Thymus (tissue), 14 donors: ENCODE results near the gene CITED4. TPM values are rescaled to one million over a fixed set of nuclear protein-coding genes. Genes with fewer than 3 reads are reported as not detected.

ENCODE experiments used
- DNase-seq, 9 donors: peaks; one replicate each; pipeline ENCODE4 v3.0.0-alpha.2; 2013; ENCODE audit warnings: low spot score in 9 of 9, low read depth in 6 of 9, missing footprints in 1 of 9
- H3K27ac ChIP-seq, 2 donors: one replicate each; pipeline ENCODE4 v1.5.1; 2013; ENCODE audit warnings: control low read depth in 1 of 2, low read depth in 1 of 2, low read length in 1 of 2, mild to moderate bottlenecking in 1 of 2, moderate library complexity in 1 of 2
- H3K27me3 ChIP-seq, 2 donors: one replicate each; pipeline ENCODE4 v1.5.1; 2013; ENCODE audit warnings: low read length in 1 of 2; ENCODE audit not compliant: control insufficient read depth in 2 of 2, insufficient read depth in 1 of 2
- H3K36me3 ChIP-seq, 2 donors: one replicate each; pipeline ENCODE4 v1.5.1; 2013; ENCODE audit warnings: low read length in 1 of 2, mild to moderate bottlenecking in 1 of 2, moderate library complexity in 1 of 2; ENCODE audit not compliant: control insufficient read depth in 2 of 2, insufficient read depth in 2 of 2
- H3K4me1 ChIP-seq, 2 donors: one replicate each; pipeline ENCODE4 v1.5.1; 2013; ENCODE audit warnings: low read length in 2 of 2; ENCODE audit not compliant: control insufficient read depth in 2 of 2, insufficient read depth in 2 of 2
- H3K4me3 ChIP-seq, 2 donors: one replicate each; pipeline ENCODE4 v1.5.1; 2013; ENCODE audit warnings: low read length in 2 of 2, control low read depth in 1 of 2, mild to moderate bottlenecking in 1 of 2
- H3K9me3 ChIP-seq, 2 donors: one replicate each; pipeline ENCODE4 v1.5.1; 2013; ENCODE audit warnings: low read length in 1 of 2, mild to moderate bottlenecking in 1 of 2; ENCODE audit not compliant: control insufficient read depth in 2 of 2, insufficient read depth in 1 of 2
- WGBS: extraction: QIAGEN DNeasy Blood & Tissue Kit; methylation state at CpG from one replicate; pipeline ENCODE4 v1.1.7; 2013; 5-methylcytosine and 5-hydroxymethylcytosine counted together
- long read RNA-seq, 10 donors: transcript quantifications; one replicate each; lab custom pipeline, GENCODE V29; 2026
- polyA plus RNA-seq: library from polyadenylated mRNA; stranded (reverse); fragments of 200-250 nt; gene quantifications from one replicate; pipeline ENCODE4 v1.2.3, GENCODE V29; 2013
- total RNA-seq: library from RNA; stranded (reverse); fragments of 120-200 nt; gene quantifications from one replicate; pipeline ENCODE4 v1.2.4, GENCODE V29; 2013
- donor health status: healthy.

The CITED4 gene, protein sequence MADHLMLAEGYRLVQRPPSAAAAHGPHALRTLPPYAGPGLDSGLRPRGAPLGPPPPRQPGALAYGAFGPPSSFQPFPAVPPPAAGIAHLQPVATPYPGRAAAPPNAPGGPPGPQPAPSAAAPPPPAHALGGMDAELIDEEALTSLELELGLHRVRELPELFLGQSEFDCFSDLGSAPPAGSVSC
- total RNA-seq (1.3 TPM), polyA plus RNA-seq (6.8 TPM)
- long read RNA-seq, donor 1, partial matches to known transcripts, result 0 of 1 reads
- long read RNA-seq, donor 1, other reads (novel, unspliced or antisense), result 0 of 1 reads
- long read RNA-seq, donor 2, transcript CITED4-201 (1 exons, 1,316 nt), result major isoform, 9 of 9 reads
- long read RNA-seq, donor 2, partial matches to known transcripts, result 0 of 9 reads
- long read RNA-seq, donor 2, other reads (novel, unspliced or antisense), result 0 of 9 reads
- long read RNA-seq, donor 3, partial matches to known transcripts, result 0 of 4 reads
- long read RNA-seq, donor 3, other reads (novel, unspliced or antisense), result 0 of 4 reads
- long read RNA-seq, donor 4, transcript CITED4-201 (1 exons, 1,316 nt), result major isoform, 5 of 5 reads
- long read RNA-seq, donor 4, partial matches to known transcripts, result 0 of 5 reads
- long read RNA-seq, donor 4, other reads (novel, unspliced or antisense), result 0 of 5 reads
- long read RNA-seq, donor 5, transcript CITED4-201 (1 exons, 1,316 nt), result major isoform, 6 of 6 reads
- long read RNA-seq, donor 5, partial matches to known transcripts, result 0 of 6 reads
- long read RNA-seq, donor 5, other reads (novel, unspliced or antisense), result 0 of 6 reads
- long read RNA-seq, donor 6, partial matches to known transcripts, result 0 of 3 reads
- long read RNA-seq, donor 6, other reads (novel, unspliced or antisense), result 0 of 3 reads
- long read RNA-seq, donor 7, transcript CITED4-201 (1 exons, 1,316 nt), result major isoform, 5 of 5 reads
- long read RNA-seq, donor 7, partial matches to known transcripts, result 0 of 5 reads
- long read RNA-seq, donor 7, other reads (novel, unspliced or antisense), result 0 of 5 reads
- long read RNA-seq, donor 8, transcript CITED4-201 (1 exons, 1,316 nt), result major isoform, 5 of 5 reads
- long read RNA-seq, donor 8, partial matches to known transcripts, result 0 of 5 reads
- long read RNA-seq, donor 8, other reads (novel, unspliced or antisense), result 0 of 5 reads
- long read RNA-seq, donor 9, result 0 reads
- long read RNA-seq, donor 10, partial matches to known transcripts, result 0 of 1 reads
- long read RNA-seq, donor 10, other reads (novel, unspliced or antisense), result 0 of 1 reads

DNA sequence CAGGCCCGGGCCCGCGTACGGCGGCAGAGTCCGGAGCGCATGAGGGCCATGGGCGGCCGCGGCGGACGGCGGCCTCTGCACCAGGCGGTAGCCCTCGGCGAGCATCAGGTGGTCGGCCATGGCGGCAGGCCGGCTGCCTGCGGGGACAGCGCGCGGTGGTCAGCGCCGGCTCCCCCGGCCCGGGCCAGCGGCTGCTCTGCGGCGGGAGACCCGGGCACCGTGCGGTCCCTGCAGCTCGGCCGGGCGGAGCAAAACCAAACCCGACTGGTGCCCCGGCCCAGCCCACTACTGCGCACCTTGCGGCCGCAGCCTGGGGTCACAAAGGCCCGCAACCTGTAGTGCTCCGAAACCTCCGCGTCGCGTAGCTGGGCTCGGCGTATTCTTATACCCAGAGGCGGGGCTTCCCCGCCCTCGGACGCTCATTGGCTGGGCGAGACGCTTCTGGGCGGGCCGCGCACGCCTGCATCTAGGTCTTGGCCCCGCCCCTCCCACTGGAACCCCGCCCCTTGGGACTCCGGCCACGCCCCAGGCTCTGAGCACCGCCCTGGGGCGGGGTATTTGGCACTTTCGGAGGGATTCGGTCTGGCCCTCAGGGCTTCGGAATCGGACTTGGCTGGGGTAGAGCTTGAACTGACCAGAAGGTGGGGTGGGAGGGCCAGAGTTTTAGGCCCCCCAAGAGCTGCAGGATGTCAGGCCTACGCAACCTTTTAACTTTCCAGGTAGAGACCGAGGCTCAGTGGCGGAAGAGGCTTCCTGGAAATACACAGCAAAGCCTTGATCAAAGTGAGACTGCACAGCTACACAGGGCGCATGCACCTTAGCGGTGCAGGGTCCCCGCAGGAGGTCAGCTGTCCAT lies at the start of gene CITED4:
Gene CITED4 (minus strand): TSS at position 356 of the 856 bp plus-strand sequence. CDS start 236 bp downstream, at position 120.
- peak; percentile 79 to 96 (median 92) for DNase-seq
- peak within 1 kb of the TSS; percentile 50 to 70 for H3K4me3 ChIP-seq
- peaks cover 18 to 41% of the 10 kb centered on the region in 2 donors for H3K27me3 ChIP-seq
- H3K4me1 ChIP-seq, result peaks cover 6 to 14% of the 10 kb centered on the region in 2 donors
- H3K27ac ChIP-seq, result peak within 1 kb of the TSS; percentile 43 to 86
- 2% methylated on average over 75 of the region's 75 CpGs for WGBS
- H3K36me3 ChIP-seq, result no peaks in the 10 kb centered on the region
- H3K9me3 ChIP-seq, result no peaks in the 10 kb centered on the region

DNA sequence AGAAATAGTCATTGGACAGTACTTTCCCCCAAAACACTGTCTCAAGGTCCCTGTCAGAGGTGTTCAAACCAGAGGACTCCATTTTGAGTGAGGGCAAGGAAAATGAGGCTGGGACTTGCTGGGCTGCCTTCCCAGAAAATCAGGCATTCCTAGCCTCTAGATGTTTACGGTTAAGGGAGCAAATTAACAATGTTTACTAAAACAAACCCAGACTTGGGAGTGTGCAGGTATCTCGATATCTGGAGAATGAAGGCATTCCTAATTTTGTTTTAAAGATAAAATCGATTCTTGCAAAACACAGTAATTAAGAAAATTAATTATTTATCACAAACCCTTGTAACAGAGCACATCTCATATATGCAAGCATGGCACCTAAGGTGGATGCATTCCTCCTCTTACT lies 48.9 kb upstream of the CITED4 start:
- 98% methylated on average over 3 of the region's 3 CpGs for WGBS
- no peak overlapping the region for H3K27ac ChIP-seq
- H3K4me1 ChIP-seq, result no peaks in the 10 kb centered on the region
- no peaks in the 10 kb centered on the region for H3K27me3 ChIP-seq
- no peaks in the 10 kb centered on the region for H3K36me3 ChIP-seq
- no peak for DNase-seq
- no peaks in the 10 kb centered on the region for H3K9me3 ChIP-seq
- H3K4me3 ChIP-seq, result no peak overlapping the region

DNA sequence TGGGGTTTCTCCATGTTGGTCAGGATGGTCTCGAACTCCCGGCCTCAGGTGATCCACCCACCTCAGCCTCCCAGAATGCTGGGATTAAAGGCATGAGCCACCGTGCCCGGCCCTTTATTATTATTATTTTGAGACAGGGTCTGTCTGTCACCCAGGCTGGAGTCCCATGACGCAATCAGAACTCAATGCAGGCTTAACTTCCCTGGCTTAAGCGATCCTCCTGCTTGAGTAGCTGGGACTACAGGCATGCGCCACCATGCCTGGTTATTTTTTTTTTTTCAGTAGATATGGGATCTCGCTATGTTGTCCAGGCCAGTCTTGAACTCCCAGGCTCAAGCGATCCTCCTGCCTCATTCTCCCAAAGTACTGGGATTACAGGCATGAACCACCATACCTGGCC lies 47.1 kb upstream of the CITED4 start:
- WGBS, result 97% methylated on average over 9 of the region's 9 CpGs
- Histone ChIP-seq H3K36me3 (no peaks in the 10 kb centered on the region), H3K4me1 (no peaks in the 10 kb centered on the region), H3K27ac (no peak overlapping the region), H3K9me3 (no peaks in the 10 kb centered on the region), H3K27me3 (no peaks in the 10 kb centered on the region), H3K4me3 (no peak overlapping the region)
- DNase-seq, result no peak

DNA sequence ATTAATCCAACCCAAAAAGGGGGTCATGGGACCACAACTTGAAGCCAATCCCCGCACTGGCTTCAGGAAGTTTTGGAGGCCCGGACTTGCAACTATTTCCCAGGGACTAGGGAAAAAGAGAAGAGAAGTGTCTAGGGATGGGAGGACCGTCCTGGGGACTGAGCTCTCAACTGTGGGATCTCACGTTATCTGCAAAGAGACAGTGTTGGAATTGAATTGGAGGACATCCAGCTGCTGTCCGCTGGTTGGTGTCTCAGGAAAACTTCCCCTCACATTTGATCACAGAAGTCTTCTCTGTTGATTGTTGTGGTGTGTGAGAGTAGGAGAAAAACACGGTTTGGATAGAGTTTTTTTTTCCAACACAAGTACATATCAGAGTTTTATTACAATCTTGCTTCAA lies 46.2 kb upstream of the CITED4 start:
- Histone ChIP-seq H3K27me3 (no peaks in the 10 kb centered on the region), H3K9me3 (no peaks in the 10 kb centered on the region), H3K4me3 (no peak overlapping the region), H3K4me1 (no peaks in the 10 kb centered on the region), H3K27ac (no peak overlapping the region), H3K36me3 (no peaks in the 10 kb centered on the region)
- no peak for DNase-seq
- 92% methylated on average over 6 of the region's 6 CpGs for WGBS

DNA sequence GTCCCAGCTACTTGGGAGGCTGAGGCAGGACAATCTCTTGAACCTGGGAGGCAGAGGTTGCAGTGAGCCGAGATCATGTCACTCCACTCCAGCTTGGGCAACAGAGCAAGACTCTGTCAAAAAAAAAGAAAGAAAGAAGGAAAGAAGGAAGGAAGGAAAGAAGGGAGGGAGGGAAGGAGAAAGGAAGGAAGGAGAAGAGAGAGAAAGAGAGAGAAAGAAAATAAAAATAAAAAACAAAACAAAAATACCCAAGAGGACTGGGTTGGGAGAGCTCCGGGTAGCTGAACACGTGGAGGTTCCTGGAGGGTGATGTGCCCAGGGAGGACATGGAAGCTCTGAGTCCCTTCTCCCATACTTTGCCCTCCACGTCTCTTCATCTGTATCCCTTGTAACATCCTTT lies 45.7 kb upstream of the CITED4 start:
- Histone ChIP-seq H3K4me1 (no peaks in the 10 kb centered on the region), H3K36me3 (no peaks in the 10 kb centered on the region), H3K9me3 (no peaks in the 10 kb centered on the region), H3K4me3 (no peak overlapping the region), H3K27ac (no peak overlapping the region), H3K27me3 (no peaks in the 10 kb centered on the region)
- 95% methylated on average over 4 of the region's 4 CpGs for WGBS
- DNase-seq, result no peak

DNA sequence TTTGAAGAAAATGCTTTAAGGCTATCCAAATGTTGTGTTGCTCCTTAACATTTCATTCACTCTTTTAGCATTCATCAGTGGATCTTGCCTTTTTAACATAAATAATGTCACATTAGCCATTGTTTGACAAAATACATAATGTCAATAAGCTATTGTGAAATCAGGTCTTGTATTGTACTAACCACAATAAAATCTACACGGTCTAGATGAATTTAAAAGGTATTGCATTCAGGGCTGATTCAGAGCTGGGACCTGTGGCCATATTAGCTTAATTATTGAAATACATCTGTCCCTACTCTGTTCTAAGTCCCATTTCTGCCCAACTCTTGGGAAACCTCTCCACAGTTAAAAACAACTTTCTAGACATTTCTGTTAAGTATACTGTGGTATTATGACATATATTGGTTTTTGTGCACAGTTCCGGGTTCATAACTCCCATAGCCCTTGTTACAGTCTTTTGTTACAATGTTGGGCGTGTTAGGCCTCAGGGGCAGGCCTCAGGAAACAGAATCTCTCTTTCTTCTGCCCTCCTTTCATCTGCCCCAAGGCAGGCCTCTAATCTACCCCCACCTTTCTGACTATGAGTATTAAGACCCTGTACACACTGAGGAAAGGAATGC lies 44.7 kb upstream of the CITED4 start:
- DNase-seq, result no peak
- no peaks in the 10 kb centered on the region for H3K9me3 ChIP-seq
- H3K27me3 ChIP-seq, result peaks cover 0 to 6% of the 10 kb centered on the region in 2 donors
- no peak overlapping the region for H3K4me3 ChIP-seq
- no peaks in the 10 kb centered on the region for H3K36me3 ChIP-seq
- WGBS, result 92% methylated on average over 3 of the region's 3 CpGs
- H3K27ac ChIP-seq, result no peak overlapping the region
- H3K4me1 ChIP-seq, result no peaks in the 10 kb centered on the region

DNA sequence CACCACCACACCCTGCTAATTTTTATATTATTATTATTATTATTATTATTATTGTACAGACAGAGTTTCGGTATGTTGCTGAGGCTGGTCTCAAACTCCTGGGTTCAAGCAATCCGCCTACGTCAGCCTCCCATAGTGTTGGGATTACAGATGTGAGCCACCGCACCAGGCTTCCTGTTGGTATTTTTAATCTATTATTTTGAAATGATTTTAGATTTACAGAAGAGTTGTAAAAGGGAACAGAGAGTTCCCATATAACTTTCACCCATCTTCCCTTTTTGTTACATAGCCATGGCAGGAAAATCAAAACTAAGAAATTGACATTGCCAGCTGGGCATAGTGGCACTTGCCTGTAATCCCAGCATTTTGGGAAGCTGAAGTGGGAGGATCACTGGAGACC lies 42.9 kb upstream of the CITED4 start:
- no peak overlapping the region for H3K27ac ChIP-seq
- no peak for DNase-seq
- no peak overlapping the region for H3K4me3 ChIP-seq
- H3K36me3 ChIP-seq, result no peaks in the 10 kb centered on the region
- H3K27me3 ChIP-seq, result peaks cover 0 to 7% of the 10 kb centered on the region in 2 donors
- H3K4me1 ChIP-seq, result no peaks in the 10 kb centered on the region
- H3K9me3 ChIP-seq, result no peaks in the 10 kb centered on the region
- 82% methylated on average over 4 of the region's 4 CpGs for WGBS

DNA sequence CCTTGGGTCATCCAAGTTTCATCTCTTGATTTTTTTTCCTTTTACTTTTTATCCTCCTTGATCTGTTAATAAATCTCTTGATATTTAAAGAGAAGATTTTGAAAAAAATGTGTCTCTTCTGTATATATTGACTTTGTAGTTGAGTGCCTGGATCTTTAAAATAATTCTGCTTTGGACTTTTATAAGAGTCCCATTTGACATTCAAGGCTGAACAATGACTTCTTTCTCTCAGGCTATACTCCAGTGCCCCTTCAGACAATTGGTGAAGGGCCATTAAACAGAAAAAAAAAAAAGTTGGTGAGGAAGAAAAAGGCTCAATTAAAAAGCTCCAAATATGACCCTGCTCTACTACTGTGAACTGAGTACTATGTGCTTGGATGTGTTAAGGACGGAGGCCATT lies 40.9 kb upstream of the CITED4 start:
- no peak for DNase-seq
- Histone ChIP-seq H3K27ac (no peak overlapping the region), H3K4me1 (no peaks in the 10 kb centered on the region), H3K9me3 (no peaks in the 10 kb centered on the region), H3K4me3 (no peak overlapping the region), H3K36me3 (no peaks in the 10 kb centered on the region), H3K27me3 (peaks cover 0 to 7% of the 10 kb centered on the region in 2 donors)
- 100% methylated on average over 1 of the region's 1 CpG for WGBS
